Measurements from ENCODE around the gene SLC6A13.

- no peak for TF ChIP-seq POLR2A (IDR thresholded peaks at IDR 0.05)
- TF ChIP-seq CTCF (IDR thresholded peaks at IDR 0.05), result no peak
- no peak for TF ChIP-seq POLR2AphosphoS5 (IDR thresholded peaks at IDR 0.05)
Observed at GRCh38 chr12:218221-218620, 44.4 kb downstream of the SLC6A13 start.
